ENCODE measurements around the gene ATP6V1G3.

The ATP6V1G3 gene

DNA sequence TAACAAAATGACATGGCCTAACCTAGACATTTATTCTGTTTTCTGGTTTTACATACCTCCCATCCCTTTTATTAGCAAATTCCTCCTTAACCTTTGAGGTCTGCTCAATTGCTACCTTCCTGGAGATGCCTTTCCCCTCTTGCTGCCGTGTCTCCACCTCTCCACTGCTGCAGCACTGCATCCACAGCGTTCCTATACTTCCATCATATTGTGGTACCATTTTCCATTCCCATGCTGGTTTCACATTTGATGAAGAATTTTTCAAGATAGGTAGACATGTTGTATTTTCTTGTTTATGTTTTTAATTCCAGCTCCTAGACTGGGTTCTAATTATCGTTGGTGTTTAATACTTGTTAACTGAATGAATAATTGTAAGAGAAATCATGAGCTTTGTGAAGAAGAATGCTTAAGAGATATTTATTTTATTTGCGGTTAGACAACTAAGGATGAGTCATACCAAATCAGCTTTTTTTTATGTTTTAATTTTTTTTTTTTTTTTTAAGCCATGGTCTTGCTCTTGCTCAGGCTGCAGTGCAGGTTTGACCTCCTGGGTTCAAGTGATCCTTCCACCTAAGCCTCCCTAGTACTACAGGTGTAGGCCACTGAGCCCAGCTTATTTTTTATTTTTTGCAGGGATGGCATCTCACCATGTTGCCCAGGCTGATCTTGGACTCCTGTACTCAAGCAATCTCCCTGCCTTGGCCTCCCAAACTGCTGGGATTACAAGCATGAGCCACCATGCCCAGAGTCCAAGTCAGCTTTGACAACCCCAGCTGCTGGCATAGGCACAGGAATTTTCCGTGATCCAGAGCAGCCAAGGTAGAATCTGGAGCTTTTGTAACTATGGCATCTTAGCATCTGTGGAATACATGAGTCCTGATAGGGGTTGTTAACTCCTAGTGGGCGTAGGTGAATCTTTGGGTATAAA, 44.0 kb downstream of the ATP6V1G3 start:
- Histone ChIP-seq H3K4me1 (no peaks in the 10 kb centered on the region; the same call in 1 of the 2 replicates), H3K9me3 (no peaks in the 10 kb centered on the region), H3K27me3 (no peaks in the 10 kb centered on the region), H3K4me3 (ENCODE audit: low read depth, low read length) (no peak overlapping the region), H3K36me3 (no peaks in the 10 kb centered on the region)
- DNase-seq = no peak
- TF ChIP-seq, protein P1, sequence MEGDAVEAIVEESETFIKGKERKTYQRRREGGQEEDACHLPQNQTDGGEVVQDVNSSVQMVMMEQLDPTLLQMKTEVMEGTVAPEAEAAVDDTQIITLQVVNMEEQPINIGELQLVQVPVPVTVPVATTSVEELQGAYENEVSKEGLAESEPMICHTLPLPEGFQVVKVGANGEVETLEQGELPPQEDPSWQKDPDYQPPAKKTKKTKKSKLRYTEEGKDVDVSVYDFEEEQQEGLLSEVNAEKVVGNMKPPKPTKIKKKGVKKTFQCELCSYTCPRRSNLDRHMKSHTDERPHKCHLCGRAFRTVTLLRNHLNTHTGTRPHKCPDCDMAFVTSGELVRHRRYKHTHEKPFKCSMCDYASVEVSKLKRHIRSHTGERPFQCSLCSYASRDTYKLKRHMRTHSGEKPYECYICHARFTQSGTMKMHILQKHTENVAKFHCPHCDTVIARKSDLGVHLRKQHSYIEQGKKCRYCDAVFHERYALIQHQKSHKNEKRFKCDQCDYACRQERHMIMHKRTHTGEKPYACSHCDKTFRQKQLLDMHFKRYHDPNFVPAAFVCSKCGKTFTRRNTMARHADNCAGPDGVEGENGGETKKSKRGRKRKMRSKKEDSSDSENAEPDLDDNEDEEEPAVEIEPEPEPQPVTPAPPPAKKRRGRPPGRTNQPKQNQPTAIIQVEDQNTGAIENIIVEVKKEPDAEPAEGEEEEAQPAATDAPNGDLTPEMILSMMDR (IDR thresholded peaks at IDR 0.05; ENCODE audit: low read depth, low read length) = no peak

DNA sequence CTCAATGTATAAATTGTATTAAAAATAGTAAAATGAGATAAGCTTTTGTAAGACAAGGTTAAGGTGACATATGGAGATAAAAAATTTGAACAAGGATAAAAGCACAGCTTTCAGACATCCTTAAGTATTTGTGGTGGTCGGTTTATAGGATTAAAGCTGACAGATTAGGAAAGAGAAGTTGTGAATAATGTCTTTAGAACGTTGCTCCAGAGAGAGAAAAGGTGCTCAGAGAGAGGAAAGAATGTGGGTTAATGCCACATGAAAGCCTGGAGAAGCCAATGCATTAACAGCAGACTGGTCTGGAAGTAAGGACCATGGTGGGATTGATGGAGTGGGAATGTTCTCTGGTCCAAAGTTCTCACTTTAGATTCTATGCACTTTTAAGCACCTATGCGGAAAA, 44.8 kb downstream of the ATP6V1G3 start:
- H3K4me1 ChIP-seq = no peaks in the 10 kb centered on the region; the same call in 1 of the 2 replicates

GRCh38 chr1:198494658-198495103, 45.8 kb downstream of the ATP6V1G3 start:
- Histone ChIP-seq H3K4me1 (no peaks in the 10 kb centered on the region; the same call in 1 of the 2 replicates), H3K36me3 (no peaks in the 10 kb centered on the region), H3K9me3 (no peaks in the 10 kb centered on the region), H3K4me3 (ENCODE audit: low read depth, low read length) (no peak overlapping the region), H3K27me3 (no peaks in the 10 kb centered on the region)
- DNase-seq = no peak
- TF ChIP-seq, protein P1 (IDR thresholded peaks at IDR 0.05; ENCODE audit: low read depth, low read length) = no peak

More for the DNA sequence above, 44.8 kb downstream of the ATP6V1G3 start:
- no peak for DNase-seq
- Histone ChIP-seq H3K9me3 (no peaks in the 10 kb centered on the region), H3K4me3 (ENCODE audit: low read depth, low read length) (no peak overlapping the region), H3K27me3 (no peaks in the 10 kb centered on the region), H3K36me3 (no peaks in the 10 kb centered on the region)
- TF ChIP-seq, protein P1 (IDR thresholded peaks at IDR 0.05; ENCODE audit: low read depth, low read length) = no peak

GRCh38 chr1:198494139-198494538, 46.3 kb downstream of the ATP6V1G3 start:
- no peak overlapping the region for H3K4me3 ChIP-seq (ENCODE audit: low read depth, low read length)
- TF ChIP-seq, protein P1 (IDR thresholded peaks at IDR 0.05; ENCODE audit: low read depth, low read length) = no peak
- H3K4me1 ChIP-seq = no peaks in the 10 kb centered on the region; the same call in 1 of the 2 replicates
- H3K36me3 ChIP-seq = no peaks in the 10 kb centered on the region
- no peaks in the 10 kb centered on the region for H3K9me3 ChIP-seq
- no peak for DNase-seq
- no peaks in the 10 kb centered on the region for H3K27me3 ChIP-seq

DNA sequence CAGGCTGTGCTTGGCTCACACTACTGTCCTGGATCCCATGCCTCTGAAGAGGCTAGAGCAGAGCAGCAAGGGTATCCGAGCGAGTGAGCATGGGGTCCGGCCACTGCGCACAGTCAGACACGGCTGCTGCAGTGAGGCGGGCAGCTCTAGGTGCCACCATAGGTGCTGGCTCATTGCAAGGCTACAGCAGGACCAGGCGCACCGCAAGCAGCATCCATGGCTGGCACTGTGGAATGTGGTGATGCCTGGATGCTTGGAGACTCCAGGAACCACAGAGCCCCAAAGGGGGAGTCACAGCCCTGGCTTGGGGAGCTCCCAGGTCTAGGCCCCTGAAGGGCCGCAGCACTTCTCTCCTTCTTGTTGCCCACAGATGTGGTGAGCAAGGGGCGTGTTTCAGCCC, 47.2 kb downstream of the ATP6V1G3 start:
- TF ChIP-seq, protein P1 (IDR thresholded peaks at IDR 0.05; ENCODE audit: low read depth, low read length) = no peak
- Histone ChIP-seq H3K4me3 (ENCODE audit: low read depth, low read length) (no peak overlapping the region), H3K27me3 (no peaks in the 10 kb centered on the region), H3K4me1 (no peaks in the 10 kb centered on the region; the same call in 1 of the 2 replicates), H3K9me3 (no peaks in the 10 kb centered on the region), H3K36me3 (no peaks in the 10 kb centered on the region)
- DNase-seq = no peak

- H3K36me3 ChIP-seq = no peaks in the 10 kb centered on the region
- H3K4me3 ChIP-seq (ENCODE audit: low read depth, low read length) = no peak overlapping the region
- no peaks in the 10 kb centered on the region; the same call in 1 of the 2 replicates for H3K4me1 ChIP-seq
- H3K9me3 ChIP-seq = no peaks in the 10 kb centered on the region
- DNase-seq = no peak
- TF ChIP-seq, protein P1 (IDR thresholded peaks at IDR 0.05; ENCODE audit: low read depth, low read length) = no peak
- no peaks in the 10 kb centered on the region for H3K27me3 ChIP-seq
Measured at GRCh38 chr1:198492872-198493271, 47.6 kb downstream of the ATP6V1G3 start.

Data from BE2C (cell line).